ENCODE results near the gene AMOTL1. TPM values are rescaled to one million over a fixed set of nuclear protein-coding genes. Genes with fewer than 3 reads are reported as not detected.
"Not testable (repeated sequence)": the region's sequence is repeated elsewhere in the genome, so short reads cannot be mapped to it uniquely, and the experiment has no call there.

AMOTL1 gene
- total RNA-seq, 1 donor from 2014 or later: 84.2 TPM

- DNase-seq (ENCODE audit: low spot score): not testable (repeated sequence)
Observed at GRCh38 chr11:94853288-94853687, 85.1 kb downstream of the AMOTL1 start.

- DNase-seq (ENCODE audit: low spot score): no peak
Observed at GRCh38 chr11:94853836-94854235, 85.7 kb downstream of the AMOTL1 start.

DNA sequence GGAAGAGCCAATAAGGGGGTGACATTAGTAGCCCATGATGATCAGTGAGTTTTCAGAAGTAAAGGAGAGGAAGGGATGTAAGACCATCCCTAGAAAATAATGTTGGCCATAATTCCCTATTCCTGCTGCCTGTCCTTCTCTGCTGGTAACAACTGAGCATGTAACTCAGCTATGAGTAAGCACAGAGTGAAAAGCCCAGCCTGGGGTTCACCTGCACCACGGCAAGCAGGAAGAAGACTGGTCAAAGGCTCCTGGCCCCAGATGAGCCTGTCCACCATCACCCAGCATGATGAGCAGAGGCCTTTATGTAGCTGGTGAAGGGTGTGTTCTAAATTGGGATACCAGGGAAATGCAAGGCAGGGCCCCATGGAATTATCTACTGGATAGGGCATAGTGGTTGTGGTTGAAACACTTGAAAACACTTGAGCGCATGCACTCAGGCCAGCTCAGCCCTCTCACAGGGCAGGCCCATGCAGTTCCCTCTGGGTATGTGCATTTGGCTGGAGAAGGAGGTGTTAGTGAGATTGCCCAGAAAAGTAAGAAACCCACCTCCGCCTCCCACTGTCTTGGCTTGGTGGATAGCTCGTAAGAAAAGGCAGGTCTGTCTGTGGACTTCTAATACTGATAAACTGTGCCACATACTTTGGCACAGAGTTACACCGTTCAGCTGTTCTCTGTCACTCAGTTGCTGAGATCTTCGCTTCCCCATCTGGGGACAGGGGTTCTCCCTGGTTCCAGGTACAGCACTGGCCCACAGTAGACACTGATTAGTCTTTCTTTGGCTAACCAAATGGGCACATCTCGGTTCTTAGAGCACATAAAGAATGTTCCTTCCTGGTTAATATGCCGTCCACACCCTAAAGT, 86.8 kb downstream of the AMOTL1 start:
- DNase-seq (ENCODE audit: low spot score): no peak

DNA sequence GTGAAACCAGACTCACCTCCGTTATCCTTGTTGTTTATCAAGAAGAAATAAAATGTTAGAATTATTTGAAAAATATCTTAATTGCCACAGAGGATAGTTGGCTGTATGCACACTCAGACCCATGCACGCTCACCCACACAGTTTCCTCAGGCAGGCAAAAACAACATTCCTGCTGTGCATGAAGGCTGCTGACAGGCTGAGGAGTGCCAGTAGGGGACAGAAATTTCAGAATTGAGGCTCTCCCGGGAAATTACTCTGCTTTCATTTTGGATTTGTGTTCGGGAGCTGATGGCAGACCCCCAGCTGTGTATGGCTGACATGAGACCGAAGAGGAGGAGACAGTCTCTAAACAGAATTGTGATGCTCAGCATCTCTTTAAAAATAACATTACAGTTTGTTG, 87.5 kb downstream of the AMOTL1 start:
- no peak for DNase-seq (ENCODE audit: low spot score)

GRCh38 chr11:94856443-94856842, 88.3 kb downstream of the AMOTL1 start:
- DNase-seq (ENCODE audit: low spot score): no peak

DNA sequence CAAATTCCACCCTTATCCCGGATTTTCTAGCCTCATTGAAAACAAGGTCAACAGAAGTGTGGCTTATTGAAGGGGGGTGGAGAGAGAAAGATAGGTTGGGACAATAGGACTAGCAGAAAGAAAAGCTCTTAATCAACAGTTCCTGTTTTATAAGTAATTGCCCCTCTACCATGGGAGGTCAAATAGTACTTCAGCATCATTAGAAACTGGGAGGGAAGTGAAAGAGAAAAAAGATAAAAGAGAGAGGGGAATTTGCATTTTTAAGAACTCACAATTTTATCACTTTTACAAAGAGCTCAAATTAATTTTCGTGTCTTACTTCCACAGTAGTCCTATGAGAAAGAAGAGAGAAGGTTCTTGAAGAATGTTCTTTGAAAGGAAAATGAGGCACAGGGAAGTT, 89.2 kb downstream of the AMOTL1 start:
- no peak for DNase-seq (ENCODE audit: low spot score)

DNA sequence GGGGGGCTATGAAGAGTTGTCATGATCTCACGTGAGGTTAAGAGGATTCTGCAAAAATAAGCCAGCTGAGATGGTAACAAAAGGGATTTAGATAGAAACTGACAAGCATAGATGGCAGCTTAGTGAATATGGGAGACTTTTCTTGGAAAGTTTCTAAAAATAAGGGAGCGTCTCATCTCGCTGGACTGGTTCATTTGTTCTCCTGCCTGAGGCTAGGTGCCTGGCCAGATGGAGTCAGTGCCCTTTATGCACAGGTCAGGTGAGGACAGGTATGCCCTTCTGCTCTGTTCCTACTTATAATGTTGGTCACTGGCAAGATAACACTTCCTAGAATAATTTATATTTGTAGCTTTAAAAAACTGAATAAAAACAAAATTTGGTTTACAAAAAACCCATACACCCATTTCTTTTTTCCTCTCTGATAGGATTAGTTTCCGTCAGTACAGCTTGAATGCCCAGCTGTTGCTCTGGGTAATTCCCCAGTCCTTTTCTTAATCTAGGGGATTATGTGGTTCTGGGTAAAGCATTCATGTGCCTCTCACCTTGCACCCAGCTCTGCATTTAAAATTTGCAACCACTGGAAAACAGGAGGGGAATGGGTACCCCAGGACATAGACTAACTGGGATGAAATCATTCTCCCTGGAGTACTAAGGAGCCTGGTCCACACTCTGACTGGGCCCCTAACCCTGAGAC, 90.0 kb downstream of the AMOTL1 start:
- DNase-seq (ENCODE audit: low spot score): no peak

- no peak for DNase-seq (ENCODE audit: low spot score)
Observed at GRCh38 chr11:94860333-94860732, 92.2 kb downstream of the AMOTL1 start.

- DNase-seq (ENCODE audit: low spot score): no peak
Observed at GRCh38 chr11:94861306-94861845, 93.2 kb downstream of the AMOTL1 start.

- no peak for DNase-seq (ENCODE audit: low spot score)
Observed at GRCh38 chr11:94862926-94863880, 95.0 kb downstream of the AMOTL1 start.

- DNase-seq (ENCODE audit: low spot score): no peak
Observed at GRCh38 chr11:94864506-94865045, 96.4 kb downstream of the AMOTL1 start.

- no peak for DNase-seq (ENCODE audit: low spot score)
Observed at GRCh38 chr11:94866231-94866822, 98.2 kb downstream of the AMOTL1 start.

- DNase-seq (ENCODE audit: low spot score): no peak
Observed at GRCh38 chr11:94866936-94867795, 99.0 kb downstream of the AMOTL1 start.

GRCh38 chr11:94868468-94868867, 100.3 kb downstream of the AMOTL1 start:
- DNase-seq (ENCODE audit: low spot score): no peak

GRCh38 chr11:94869186-94869585, 101.0 kb downstream of the AMOTL1 start:
- DNase-seq (ENCODE audit: low spot score): no peak

GRCh38 chr11:94870422-94870821, 102.3 kb downstream of the AMOTL1 start:
- DNase-seq (ENCODE audit: low spot score): no peak

- no peak for DNase-seq (ENCODE audit: low spot score)
Observed at GRCh38 chr11:94871491-94872185, 103.5 kb downstream of the AMOTL1 start.

- no peak for DNase-seq (ENCODE audit: low spot score)
Observed at GRCh38 chr11:94873916-94874540, 105.9 kb downstream of the AMOTL1 start.

- DNase-seq (ENCODE audit: low spot score): no peak
Observed at GRCh38 chr11:94876222-94876621, 108.1 kb downstream of the AMOTL1 start.

All from ureter (tissue), 1 donor.